GM12865 (cell line): ENCODE measurements around the gene RDM1.
A peak's percentile ranks its signal among the peaks of the same experiment; 100 is the strongest.

Experiments used
- DNase-seq: peaks from one replicate; pipeline ENCODE4 v3.0.0; 2010; ENCODE audit warnings: low read depth
- H3K4me3 ChIP-seq: 2 replicates; pipeline ENCODE4 v1.5.1; 2011; ENCODE audit warnings: mild to moderate bottlenecking, low read depth, low read length, control low read depth
- CTCF ChIP-seq: IDR thresholded peaks from 2 replicates; pipeline ENCODE4 v1.5.1; 2011; ENCODE audit warnings: low read length, control low read depth, low read depth, inconsistent platforms; ENCODE audit not compliant: insufficient read depth; ENCODE audit errors: missing control alignments

Gene RDM1

GRCh38 chr17:35972066-35972465 lies 41.5 kb upstream of the RDM1 start:
- H3K4me3 ChIP-seq = no peak overlapping the region
- TF ChIP-seq CTCF = no peak
- no peak for DNase-seq

- peak; percentile 80 for TF ChIP-seq CTCF
These were observed 39.2 kb upstream of the RDM1 start for GRCh38 chr17:35969558-35970380.

GRCh38 chr17:35968520-35969054 lies 38.0 kb upstream of the RDM1 start:
- no peak for DNase-seq
- TF ChIP-seq CTCF = no peak
- H3K4me3 ChIP-seq = no peak overlapping the region

More at GRCh38 chr17:35969558-35970380, 39.2 kb upstream of the RDM1 start:
- peak; percentile 85 for DNase-seq
- no peak overlapping the region for H3K4me3 ChIP-seq

- H3K4me3 ChIP-seq = no peak overlapping the region
- DNase-seq = no peak
- no peak for TF ChIP-seq CTCF
These were observed 34.7 kb upstream of the RDM1 start for GRCh38 chr17:35965272-35965671.

- no peak for TF ChIP-seq CTCF
- DNase-seq = no peak
- no peak overlapping the region for H3K4me3 ChIP-seq
These were observed 33.1 kb upstream of the RDM1 start for GRCh38 chr17:35963663-35964062.

- DNase-seq = no peak
- H3K4me3 ChIP-seq = no peak overlapping the region
- no peak for TF ChIP-seq CTCF
These were observed 23.1 kb upstream of the RDM1 start for GRCh38 chr17:35953720-35954119.
